Panc1 (cell line): Measurements from ENCODE around the gene MED25. TPM values are rescaled to one million over a fixed set of nuclear protein-coding genes. Genes with fewer than 3 reads are reported as not detected.

ENCODE experiments used
- ATAC-seq: fragments of 200-7000 bp; cut with Tn5 transposase; 2 replicates; pipeline ENCODE4 v1.9.1; 2020; ENCODE audit warnings: mild to moderate bottlenecking, moderate library complexity
- BruUV-seq: library from RNA; stranded (reverse); fragments of 400-500 nt; replicated peaks from 2 replicates; lab custom pipeline; 2021; lab: Mats Ljungman, UMichigan
- CTCF ChIA-PET: fragments of 300-600 bp; sonication (Branson Sonifier 250); formaldehyde crosslinking; loops from one replicate; lab custom pipeline; 2022; ENCODE audit warnings: antibody characterized with exemption; lab: Charles Lee
- POLR2A ChIA-PET: fragments of 300-600 bp; sonication (Branson Sonifier 250); formaldehyde crosslinking; loops from one replicate; lab custom pipeline; 2022; ENCODE audit warnings: antibody characterized with exemption; lab: Charles Lee
- DNase-seq: peaks from one replicate; pipeline ENCODE4 v3.0.0-alpha.2; 2010; ENCODE audit warnings: low read depth, low spot score
- H3K27ac ChIP-seq: 2 replicates; pipeline ENCODE4 v1.5.1; 2011; ENCODE audit warnings: mild to moderate bottlenecking, low read length, inconsistent platforms
- H3K27me3 ChIP-seq: fragments of 200-500 bp; sonication (Bioruptor generic); 2 replicates; pipeline ENCODE4 v1.6.0; 2014; ENCODE audit warnings: low read length, inconsistent platforms; ENCODE audit not compliant: control insufficient read depth, insufficient read depth
- H3K36me3 ChIP-seq: fragments of 200-500 bp; sonication (Bioruptor generic); 2 replicates; pipeline ENCODE4 v1.5.1; 2014; ENCODE audit warnings: inconsistent platforms, mild to moderate bottlenecking, low read length, moderate library complexity; ENCODE audit not compliant: control insufficient read depth, insufficient read depth
- H3K4me1 ChIP-seq: 2 replicates; pipeline ENCODE4 v1.5.1; 2011; ENCODE audit warnings: inconsistent platforms, mild to moderate bottlenecking, low read length, moderate library complexity; ENCODE audit not compliant: control insufficient read depth, insufficient read depth
- H3K4me3 ChIP-seq, 2 experiments: 2 replicates each; pipeline ENCODE4 v1.5.1; 2011 to 2012; ENCODE audit warnings: low read depth in 2 of 2, low read length in 2 of 2, mild to moderate bottlenecking in 2 of 2, inconsistent platforms in 1 of 2, moderate library complexity in 1 of 2
- H3K9me3 ChIP-seq: fragments of 200-500 bp; sonication (Bioruptor generic); 2 replicates; pipeline ENCODE4 v1.5.1; 2014; ENCODE audit warnings: low read depth, mild to moderate bottlenecking, inconsistent platforms, low read length, moderate library complexity; ENCODE audit not compliant: control insufficient read depth, insufficient read depth
- CTCF ChIP-seq: fragments of 450-650 bp; IDR thresholded peaks from 2 replicates; pipeline ENCODE4 v1.5.1; 2017; ENCODE audit warnings: mild to moderate bottlenecking
- POLR2AphosphoS5 ChIP-seq: IDR thresholded peaks from 2 replicates; pipeline ENCODE4 v1.6.1; 2012; ENCODE audit warnings: mild to moderate bottlenecking, low read depth, low read length, moderate library complexity
- SIN3A ChIP-seq: IDR thresholded peaks from 2 replicates; pipeline ENCODE4 v1.6.1; 2012; ENCODE audit warnings: low read depth, mild to moderate bottlenecking, low read length, moderate library complexity, borderline replicate concordance; ENCODE audit not compliant: insufficient read depth
- TCF7L2 ChIP-seq: IDR thresholded peaks from 2 replicates; pipeline ENCODE4 v1.6.1; 2011; ENCODE audit warnings: mild to moderate bottlenecking, low read depth, low read length, inconsistent platforms
- in situ Hi-C: cut with HindIII; loops from 2 replicates; pipeline ENCODE4 v1.10.0; 2016; ENCODE audit warnings: low sequenced_read_pairs, low pct_unique_long_range_greater_than_20kb
- intact Hi-C: fragments of 100-400 bp; cut with micrococcal nuclease; formaldehyde crosslinking; loops from one replicate; pipeline ENCODE4 v1.10.0; 2022; ENCODE audit not compliant: unreplicated experiment
- total RNA-seq: library from RNA; stranded (reverse); gene quantifications from one replicate; pipeline ENCODE4 v1.2.1, GENCODE V29; 2021; ENCODE audit not compliant: unreplicated experiment
- TF ChIP-seq, protein P1 (sequence below), 2 experiments: IDR thresholded peaks; 2 replicates each; pipeline ENCODE4 v1.6.1; 2011 to 2012; ENCODE audit warnings: low read depth in 2 of 2, control low read depth in 1 of 2, low read length in 1 of 2, mild to moderate bottlenecking in 1 of 2, moderate library complexity in 1 of 2; ENCODE audit not compliant: insufficient read depth in 1 of 2

MED25 gene
- total RNA-seq, 1 experiment from 2014 or later = 52.4 TPM

- H3K36me3 ChIP-seq = no peaks in the 10 kb centered on the region; the same call in 1 of the 2 replicates
- no peaks in the 10 kb centered on the region for H3K9me3 ChIP-seq
- intact Hi-C loops = no loop called here
- H3K27ac ChIP-seq = no peak overlapping the region
- TF ChIP-seq CTCF (no peak), POLR2AphosphoS5 (no peak), SIN3A (no peak), TCF7L2 (no peak)
- TF ChIP-seq, protein P1, sequence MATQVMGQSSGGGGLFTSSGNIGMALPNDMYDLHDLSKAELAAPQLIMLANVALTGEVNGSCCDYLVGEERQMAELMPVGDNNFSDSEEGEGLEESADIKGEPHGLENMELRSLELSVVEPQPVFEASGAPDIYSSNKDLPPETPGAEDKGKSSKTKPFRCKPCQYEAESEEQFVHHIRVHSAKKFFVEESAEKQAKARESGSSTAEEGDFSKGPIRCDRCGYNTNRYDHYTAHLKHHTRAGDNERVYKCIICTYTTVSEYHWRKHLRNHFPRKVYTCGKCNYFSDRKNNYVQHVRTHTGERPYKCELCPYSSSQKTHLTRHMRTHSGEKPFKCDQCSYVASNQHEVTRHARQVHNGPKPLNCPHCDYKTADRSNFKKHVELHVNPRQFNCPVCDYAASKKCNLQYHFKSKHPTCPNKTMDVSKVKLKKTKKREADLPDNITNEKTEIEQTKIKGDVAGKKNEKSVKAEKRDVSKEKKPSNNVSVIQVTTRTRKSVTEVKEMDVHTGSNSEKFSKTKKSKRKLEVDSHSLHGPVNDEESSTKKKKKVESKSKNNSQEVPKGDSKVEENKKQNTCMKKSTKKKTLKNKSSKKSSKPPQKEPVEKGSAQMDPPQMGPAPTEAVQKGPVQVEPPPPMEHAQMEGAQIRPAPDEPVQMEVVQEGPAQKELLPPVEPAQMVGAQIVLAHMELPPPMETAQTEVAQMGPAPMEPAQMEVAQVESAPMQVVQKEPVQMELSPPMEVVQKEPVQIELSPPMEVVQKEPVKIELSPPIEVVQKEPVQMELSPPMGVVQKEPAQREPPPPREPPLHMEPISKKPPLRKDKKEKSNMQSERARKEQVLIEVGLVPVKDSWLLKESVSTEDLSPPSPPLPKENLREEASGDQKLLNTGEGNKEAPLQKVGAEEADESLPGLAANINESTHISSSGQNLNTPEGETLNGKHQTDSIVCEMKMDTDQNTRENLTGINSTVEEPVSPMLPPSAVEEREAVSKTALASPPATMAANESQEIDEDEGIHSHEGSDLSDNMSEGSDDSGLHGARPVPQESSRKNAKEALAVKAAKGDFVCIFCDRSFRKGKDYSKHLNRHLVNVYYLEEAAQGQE (IDR thresholded peaks at IDR 0.05; ENCODE audit: insufficient read depth in 1 of 2, low read depth in 2 of 2, low read length in 1 of 2) = no peak
- ATAC-seq (no peak), DNase-seq (no peak)
- H3K27me3 ChIP-seq = no peaks in the 10 kb centered on the region
- no peaks in the 10 kb centered on the region for H3K4me1 ChIP-seq
- ChIA-PET POLR2A (no interaction called here), CTCF (no interaction called here)
- no peak overlapping the region for H3K4me3 ChIP-seq
- in situ Hi-C loops = no loop called here
- no TSS peak for BruUV-seq
Measured at GRCh38 chr19:49799271-49799797, 18.8 kb upstream of the MED25 start.

DNA sequence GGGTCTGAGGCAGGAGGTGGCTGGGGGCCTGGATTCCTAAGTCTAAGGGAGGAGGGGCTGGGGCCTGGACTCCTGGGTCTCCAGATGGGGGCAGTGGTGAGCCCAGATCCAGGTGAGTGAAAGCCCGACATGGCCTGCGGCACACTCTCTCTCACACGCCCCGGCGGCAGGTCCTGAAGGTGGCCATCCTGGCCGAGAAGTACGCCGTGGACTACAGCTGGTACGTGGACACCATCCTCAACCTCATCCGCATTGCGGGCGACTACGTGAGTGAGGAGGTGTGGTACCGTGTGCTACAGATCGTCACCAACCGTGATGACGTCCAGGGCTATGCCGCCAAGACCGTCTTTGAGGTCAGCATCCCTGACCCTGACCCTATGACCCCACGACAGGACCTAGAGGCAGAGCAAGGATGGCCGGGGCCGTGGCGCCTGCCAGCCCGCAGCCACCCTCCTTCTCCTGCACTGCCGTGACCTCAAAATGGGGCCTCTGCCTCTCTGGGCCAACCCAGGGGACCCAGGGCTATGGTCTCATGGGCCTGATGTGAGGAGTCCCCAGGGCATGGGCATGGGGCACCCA, 18.2 kb upstream of the MED25 start:
- in situ Hi-C loops (no loop called here), intact Hi-C loops (no loop called here)
- H3K9me3 ChIP-seq = no peaks in the 10 kb centered on the region
- TF ChIP-seq, protein P1 (IDR thresholded peaks at IDR 0.05; ENCODE audit: insufficient read depth in 1 of 2, low read depth in 2 of 2, low read length in 1 of 2) = no peak
- TF ChIP-seq SIN3A = no peak
- no peak; the same call in 1 of the 2 replicates for TF ChIP-seq CTCF
- no peak for TF ChIP-seq POLR2AphosphoS5
- TF ChIP-seq TCF7L2 = no peak
- POLR2A ChIA-PET = no interaction called here
- no peaks in the 10 kb centered on the region for H3K4me1 ChIP-seq
- no peak overlapping the region for H3K27ac ChIP-seq
- ATAC-seq (no peak; the same call in 1 of the 2 replicates), DNase-seq (no peak)
- CTCF ChIA-PET = no interaction called here
- H3K36me3 ChIP-seq = no peaks in the 10 kb centered on the region
- no TSS peak for BruUV-seq
- H3K27me3 ChIP-seq = no peaks in the 10 kb centered on the region
- H3K4me3 ChIP-seq = no peak overlapping the region
